Loucy (cell line): ENCODE results near the gene KCNH8.

Source experiments
- H2AFZ ChIP-seq: fragments of 200-600 bp; sonication (generic); 2 replicates; pipeline ENCODE4 v1.6.0; 2016; ENCODE audit warnings: antibody characterized with exemption, mild to moderate bottlenecking, low read length, moderate library complexity
- H3F3A ChIP-seq: fragments of 200-600 bp; 2 replicates; pipeline ENCODE4 v1.6.0; 2016; ENCODE audit warnings: antibody characterized with exemption, low read depth, mild to moderate bottlenecking
- H3K27me3 ChIP-seq: fragments of 200-600 bp; sonication (generic); 2 replicates; pipeline ENCODE4 v1.6.1; 2014; ENCODE audit warnings: low read length, mild to moderate bottlenecking; ENCODE audit not compliant: insufficient read depth, poor library complexity, severe bottlenecking
- H3K36me3 ChIP-seq: fragments of 200-600 bp; sonication (generic); 2 replicates; pipeline ENCODE4 v1.6.1; 2016; ENCODE audit warnings: low read length; ENCODE audit not compliant: insufficient read depth
- H3K4me1 ChIP-seq: fragments of 200-600 bp; sonication (generic); 2 replicates; pipeline ENCODE4 v1.5.1; 2014; ENCODE audit warnings: low read length, mild to moderate bottlenecking; ENCODE audit not compliant: insufficient read depth, poor library complexity, severe bottlenecking
- H3K4me2 ChIP-seq: fragments of 200-600 bp; sonication (generic); 2 replicates; pipeline ENCODE4 v1.6.0; 2014; ENCODE audit warnings: antibody characterized with exemption, low read length, low read depth, mild to moderate bottlenecking; ENCODE audit not compliant: poor library complexity, severe bottlenecking
- H3K4me3 ChIP-seq: fragments of 200-600 bp; sonication (generic); 2 replicates; pipeline ENCODE4 v1.5.1; 2014; ENCODE audit warnings: low read length, mild to moderate bottlenecking, mixed read lengths; ENCODE audit not compliant: poor library complexity, severe bottlenecking
- H3K79me2 ChIP-seq: fragments of 200-600 bp; sonication (generic); 2 replicates; pipeline ENCODE4 v1.6.1; 2014; ENCODE audit warnings: low read length; ENCODE audit not compliant: insufficient read depth
- H3K9ac ChIP-seq: fragments of 200-600 bp; sonication (generic); 2 replicates; pipeline ENCODE4 v1.6.0; 2014; ENCODE audit warnings: mild to moderate bottlenecking, low read depth, low read length, moderate library complexity; ENCODE audit not compliant: poor library complexity, severe bottlenecking
- H3K9me2 ChIP-seq: fragments of 200-600 bp; sonication (generic); replicated peaks from 2 replicates; pipeline ENCODE4 v1.6.1; 2016; ENCODE audit warnings: low read depth, low read length, mixed read lengths
- H3K9me3 ChIP-seq: fragments of 200-600 bp; sonication (generic); 2 replicates; pipeline ENCODE4 v1.6.1; 2014; ENCODE audit warnings: mild to moderate bottlenecking, antibody characterized with exemption, low read length, low read depth; ENCODE audit not compliant: insufficient read depth
- H4K20me1 ChIP-seq: fragments of 200-600 bp; sonication (generic); 2 replicates; pipeline ENCODE4 v1.6.0; 2014; ENCODE audit warnings: antibody characterized with exemption, low read length, mild to moderate bottlenecking; ENCODE audit not compliant: insufficient read depth, poor library complexity, severe bottlenecking
- CTCF ChIP-seq: fragments of 200-600 bp; sonication (generic); conservative IDR thresholded peaks from 2 replicates; pipeline ENCODE4 v1.5.1; 2014; ENCODE audit warnings: mild to moderate bottlenecking, antibody characterized with exemption, low read length
- EZH2phosphoT487 ChIP-seq: fragments of 200-600 bp; IDR thresholded peaks from 2 replicates; pipeline ENCODE4 v1.6.1; 2018; ENCODE audit warnings: antibody characterized with exemption, mild to moderate bottlenecking, moderate library complexity, borderline replicate concordance

KCNH8 gene

DNA sequence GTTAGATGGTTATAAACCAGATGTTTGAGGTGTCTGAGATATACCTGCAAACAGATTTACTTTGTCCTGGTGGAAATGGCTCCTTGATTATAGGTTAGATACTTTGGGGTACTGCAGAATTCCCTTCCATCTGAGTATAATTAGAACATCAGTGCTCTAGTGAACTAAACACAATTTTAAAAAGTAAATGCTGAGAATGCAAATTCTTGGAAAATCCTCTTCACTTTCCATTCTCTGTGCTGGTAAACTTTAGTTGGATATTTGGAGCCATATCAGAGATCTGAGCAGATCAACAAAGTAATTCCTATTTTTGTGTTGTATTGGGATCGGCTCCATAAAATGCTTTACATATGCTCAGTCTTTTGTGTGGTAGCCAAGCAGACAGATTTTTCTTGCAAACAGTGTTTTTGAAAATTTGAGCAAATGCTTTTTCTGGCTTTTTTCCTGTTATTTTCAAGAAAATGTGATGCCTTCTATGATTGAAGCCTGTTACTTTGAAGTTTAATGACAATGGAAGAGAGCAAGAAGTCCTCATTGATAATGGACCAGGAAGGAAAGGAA is 37.9 kb upstream of the KCNH8 start:
- Histone ChIP-seq H3K27me3 (no peaks in the 10 kb centered on the region), H3K36me3 (no peaks in the 10 kb centered on the region), H4K20me1 (no peaks in the 10 kb centered on the region), H3K4me1 (no peaks in the 10 kb centered on the region), H3F3A (no peaks in the 10 kb centered on the region), H3K4me3 (no peak overlapping the region), H3K9ac (no peak overlapping the region), H3K9me3 (peaks cover 7% of the 10 kb centered on the region; the same call in 1 of the 2 replicates), H3K4me2 (no peak overlapping the region), H3K79me2 (no peaks in the 10 kb centered on the region), H2AFZ (no peak overlapping the region), H3K9me2 (no peaks in the 10 kb centered on the region)
- TF ChIP-seq EZH2phosphoT487 = no peak
- TF ChIP-seq CTCF = no peak

GRCh38 chr3:19114461-19114860 is 33.8 kb upstream of the KCNH8 start:
- no peak overlapping the region for H3K9ac ChIP-seq
- H3K9me2 ChIP-seq = no peaks in the 10 kb centered on the region
- H3K36me3 ChIP-seq = no peaks in the 10 kb centered on the region
- H3K27me3 ChIP-seq = no peaks in the 10 kb centered on the region
- H3K79me2 ChIP-seq = no peaks in the 10 kb centered on the region
- no peak overlapping the region for H3K4me3 ChIP-seq
- H3K9me3 ChIP-seq = no peaks in the 10 kb centered on the region
- H3F3A ChIP-seq = no peaks in the 10 kb centered on the region
- H3K4me1 ChIP-seq = no peaks in the 10 kb centered on the region
- TF ChIP-seq EZH2phosphoT487 (no peak), CTCF (no peak)
- H4K20me1 ChIP-seq = no peaks in the 10 kb centered on the region
- no peak overlapping the region for H3K4me2 ChIP-seq
- H2AFZ ChIP-seq = no peak overlapping the region

GRCh38 chr3:19116239-19116638 is 32.1 kb upstream of the KCNH8 start:
- TF ChIP-seq CTCF (no peak), EZH2phosphoT487 (no peak)
- no peaks in the 10 kb centered on the region for H4K20me1 ChIP-seq
- no peaks in the 10 kb centered on the region for H3K9me3 ChIP-seq
- H2AFZ ChIP-seq = no peak overlapping the region
- no peaks in the 10 kb centered on the region for H3K4me1 ChIP-seq
- no peak overlapping the region for H3K9ac ChIP-seq
- no peaks in the 10 kb centered on the region for H3F3A ChIP-seq
- H3K79me2 ChIP-seq = no peaks in the 10 kb centered on the region
- H3K9me2 ChIP-seq = no peaks in the 10 kb centered on the region
- no peaks in the 10 kb centered on the region for H3K36me3 ChIP-seq
- H3K27me3 ChIP-seq = no peaks in the 10 kb centered on the region
- H3K4me3 ChIP-seq = no peak overlapping the region
- H3K4me2 ChIP-seq = no peak overlapping the region
